ENCODE results near the gene RAB3C.
"Not testable (repeated sequence)": the region's sequence is repeated elsewhere in the genome, so short reads cannot be mapped to it uniquely, and the experiment has no call there.

The RAB3C gene, protein sequence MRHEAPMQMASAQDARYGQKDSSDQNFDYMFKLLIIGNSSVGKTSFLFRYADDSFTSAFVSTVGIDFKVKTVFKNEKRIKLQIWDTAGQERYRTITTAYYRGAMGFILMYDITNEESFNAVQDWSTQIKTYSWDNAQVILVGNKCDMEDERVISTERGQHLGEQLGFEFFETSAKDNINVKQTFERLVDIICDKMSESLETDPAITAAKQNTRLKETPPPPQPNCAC

DNA sequence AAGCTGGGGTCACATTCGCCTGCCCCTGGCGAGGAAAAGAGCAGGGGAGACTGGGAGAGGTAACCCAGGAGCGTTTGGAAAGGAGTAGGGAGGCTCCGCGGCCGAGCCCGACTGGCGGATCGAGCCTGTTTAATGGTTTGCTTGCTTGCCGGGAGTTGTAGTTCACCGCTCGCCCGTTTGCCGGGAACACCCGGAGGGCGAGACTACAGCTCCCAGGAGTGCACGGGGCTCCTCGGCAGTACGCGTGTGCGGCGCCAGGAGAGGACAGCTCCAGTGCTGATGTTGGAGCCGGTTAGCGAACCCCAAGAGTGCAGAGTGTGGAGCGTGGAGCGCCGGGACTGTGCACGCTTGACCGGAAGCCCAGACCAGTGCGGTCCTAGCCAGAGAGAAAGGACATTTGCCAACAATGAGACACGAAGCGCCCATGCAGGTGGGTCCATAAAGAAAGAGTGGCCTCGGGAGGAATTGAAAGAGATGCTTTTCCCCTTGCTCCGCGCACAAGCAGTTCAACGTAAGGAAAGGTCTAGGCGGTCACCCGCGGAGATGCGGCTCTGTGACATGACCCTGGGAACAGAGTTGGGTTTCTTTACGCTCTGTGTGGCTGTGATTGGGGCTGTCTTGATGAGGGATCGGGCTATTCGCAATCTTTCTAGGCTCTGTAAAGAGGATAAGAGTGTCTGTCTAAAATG, at the start of gene RAB3C:
TSS of gene RAB3C (plus strand) at position 273 of the 689 bp plus-strand sequence. CDS start at position 407, 134 bp downstream.
- peak within 1 kb of the TSS; percentile 63 for H3K4me3 ChIP-seq (ENCODE audit: low read depth, low read length)

DNA sequence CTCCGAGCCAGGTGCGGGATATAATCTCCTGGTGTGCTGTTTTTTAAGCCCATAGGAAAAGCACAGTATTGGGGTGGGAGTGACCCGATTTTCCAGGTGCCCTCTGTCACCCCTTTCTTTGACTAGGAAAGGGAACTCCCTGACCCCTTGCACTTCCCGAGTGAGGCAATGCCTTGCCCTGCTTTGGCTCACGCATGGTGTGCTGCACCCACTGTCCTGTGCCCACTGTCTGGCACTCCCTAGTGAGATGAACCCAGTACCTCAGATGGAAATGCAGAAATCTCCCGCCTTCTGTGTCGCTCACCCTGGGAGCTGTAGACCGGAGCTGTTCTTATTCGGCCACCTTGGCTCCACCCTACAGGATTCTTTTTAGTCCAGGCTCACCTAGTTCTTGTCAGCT, 40.9 kb upstream of the RAB3C start:
- H3K4me3 ChIP-seq (ENCODE audit: low read depth, low read length) = not testable (repeated sequence)

More for the DNA sequence above, at the start of gene RAB3C:
- TF ChIP-seq, protein P1, sequence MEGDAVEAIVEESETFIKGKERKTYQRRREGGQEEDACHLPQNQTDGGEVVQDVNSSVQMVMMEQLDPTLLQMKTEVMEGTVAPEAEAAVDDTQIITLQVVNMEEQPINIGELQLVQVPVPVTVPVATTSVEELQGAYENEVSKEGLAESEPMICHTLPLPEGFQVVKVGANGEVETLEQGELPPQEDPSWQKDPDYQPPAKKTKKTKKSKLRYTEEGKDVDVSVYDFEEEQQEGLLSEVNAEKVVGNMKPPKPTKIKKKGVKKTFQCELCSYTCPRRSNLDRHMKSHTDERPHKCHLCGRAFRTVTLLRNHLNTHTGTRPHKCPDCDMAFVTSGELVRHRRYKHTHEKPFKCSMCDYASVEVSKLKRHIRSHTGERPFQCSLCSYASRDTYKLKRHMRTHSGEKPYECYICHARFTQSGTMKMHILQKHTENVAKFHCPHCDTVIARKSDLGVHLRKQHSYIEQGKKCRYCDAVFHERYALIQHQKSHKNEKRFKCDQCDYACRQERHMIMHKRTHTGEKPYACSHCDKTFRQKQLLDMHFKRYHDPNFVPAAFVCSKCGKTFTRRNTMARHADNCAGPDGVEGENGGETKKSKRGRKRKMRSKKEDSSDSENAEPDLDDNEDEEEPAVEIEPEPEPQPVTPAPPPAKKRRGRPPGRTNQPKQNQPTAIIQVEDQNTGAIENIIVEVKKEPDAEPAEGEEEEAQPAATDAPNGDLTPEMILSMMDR (IDR thresholded peaks at IDR 0.05; ENCODE audit: low read depth, low read length) = no peak

DNA sequence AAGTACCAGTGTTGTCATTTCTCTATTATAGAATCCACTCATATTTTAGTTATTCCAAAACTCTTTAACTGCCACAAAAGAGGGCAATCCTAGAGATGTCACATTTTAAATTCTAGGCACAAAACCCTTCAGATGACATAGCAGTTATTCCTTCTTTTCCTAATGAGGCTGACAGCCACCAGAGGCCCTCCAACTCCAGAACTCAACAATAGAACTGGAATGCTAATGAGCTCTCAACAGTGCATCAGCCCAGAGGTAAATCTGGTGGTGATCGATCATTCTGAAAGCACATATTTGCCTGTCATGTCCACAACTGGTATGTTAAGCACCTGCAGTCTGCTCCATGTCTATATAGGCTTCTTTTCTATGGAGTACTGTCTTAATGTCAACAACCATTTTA, 40.2 kb upstream of the RAB3C start:
- TF ChIP-seq, protein P1 (IDR thresholded peaks at IDR 0.05; ENCODE audit: low read depth, low read length) = no peak

DNA sequence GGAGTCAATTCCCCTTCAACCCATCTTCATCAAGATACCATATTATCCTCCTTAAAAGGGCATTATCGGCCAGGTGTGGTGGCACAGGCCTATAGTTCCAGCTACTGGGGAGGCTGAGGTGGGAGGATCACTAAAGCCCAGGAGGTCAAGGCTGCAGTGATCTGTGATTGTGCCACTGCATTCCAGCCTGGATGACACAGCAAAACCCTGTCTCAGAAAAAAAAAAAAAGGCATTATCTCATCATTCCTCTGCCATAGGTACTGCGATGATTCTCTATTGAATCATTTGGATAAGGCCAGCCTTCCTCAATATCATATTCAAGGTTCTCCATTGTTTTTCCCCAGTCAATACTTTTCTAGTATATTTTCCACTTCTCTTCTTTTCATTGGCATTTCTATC, 39.2 kb upstream of the RAB3C start:
- TF ChIP-seq, protein P1 (IDR thresholded peaks at IDR 0.05; ENCODE audit: low read depth, low read length) = no peak
- no peak overlapping the region for H3K4me3 ChIP-seq (ENCODE audit: low read depth, low read length)

More for the DNA sequence above, 40.2 kb upstream of the RAB3C start:
- H3K4me3 ChIP-seq (ENCODE audit: low read depth, low read length) = no peak overlapping the region

DNA sequence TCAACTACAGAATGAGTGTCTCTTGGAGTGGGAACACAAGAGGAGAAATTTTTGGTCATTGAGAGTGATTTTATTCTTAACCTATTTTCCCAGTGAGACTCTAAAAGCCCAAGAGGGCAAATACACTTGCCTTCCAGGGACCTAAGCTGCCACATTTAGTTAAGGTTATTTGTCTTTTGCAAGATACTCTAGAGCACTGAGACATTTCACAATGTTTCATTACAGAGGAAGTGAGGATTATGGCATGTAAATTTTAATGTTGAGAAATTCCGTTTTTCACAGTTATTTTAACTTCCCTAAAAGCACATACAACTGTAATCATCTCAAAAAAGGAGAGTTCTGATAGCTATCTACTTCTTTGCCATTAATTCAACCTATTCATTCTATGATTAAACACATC, 38.7 kb upstream of the RAB3C start:
- TF ChIP-seq, protein P1 (IDR thresholded peaks at IDR 0.05; ENCODE audit: low read depth, low read length) = no peak
- no peak overlapping the region for H3K4me3 ChIP-seq (ENCODE audit: low read depth, low read length)

DNA sequence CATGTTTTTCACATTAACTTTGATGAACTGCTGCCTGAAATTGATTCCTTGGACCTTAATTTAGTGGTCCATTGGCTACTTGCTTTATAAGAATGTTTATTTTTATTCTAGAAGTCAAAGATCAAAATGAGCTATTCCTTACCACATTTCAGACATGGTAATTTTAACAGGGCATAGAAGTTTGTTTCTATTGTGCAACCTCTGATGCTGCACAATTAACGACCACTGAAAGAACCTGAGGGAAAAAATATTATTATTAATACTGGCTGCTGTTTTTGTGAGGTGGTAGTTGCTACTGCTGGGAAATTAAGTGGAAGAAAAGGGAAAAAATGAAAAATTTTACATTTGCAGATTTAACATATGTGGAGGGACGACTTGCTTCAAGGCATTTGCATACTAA, 37.9 kb upstream of the RAB3C start:
- TF ChIP-seq, protein P1 (IDR thresholded peaks at IDR 0.05; ENCODE audit: low read depth, low read length) = no peak
- H3K4me3 ChIP-seq (ENCODE audit: low read depth, low read length) = no peak overlapping the region

DNA sequence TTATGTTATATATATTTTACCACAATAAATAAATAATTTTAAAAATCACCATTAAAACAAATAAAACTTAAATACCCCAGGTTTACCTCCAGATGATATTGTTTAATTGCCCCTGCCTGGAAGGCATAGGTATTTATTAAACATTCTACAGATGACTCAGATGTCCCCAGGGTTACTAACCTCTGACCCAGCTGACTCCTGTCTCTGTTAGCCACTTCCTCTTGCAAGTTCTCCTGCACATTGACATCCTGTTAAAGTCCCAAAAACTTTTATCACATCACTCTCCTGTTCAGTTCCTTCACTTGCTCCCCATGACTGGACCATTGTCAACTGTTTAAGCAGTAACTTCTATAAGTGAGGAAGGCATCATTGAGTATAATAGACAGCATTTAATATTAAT, 37.0 kb upstream of the RAB3C start:
- TF ChIP-seq, protein P1 (IDR thresholded peaks at IDR 0.05; ENCODE audit: low read depth, low read length) = no peak
- no peak overlapping the region for H3K4me3 ChIP-seq (ENCODE audit: low read depth, low read length)

Data from WI38 (cell line).